ENCODE measurements around the gene ACTG1. TPM values are rescaled to one million over a fixed set of nuclear protein-coding genes. Genes with fewer than 3 reads are reported as not detected.

ACTG1 gene
- total and polyA plus RNA-seq, 2 of the 13 experiments (the other 11 are each of a cell fraction or from before 2014, with no cell fraction given) = 973 to 1,138 TPM

GRCh38 chr17:81553616-81554181, 41.1 kb upstream of the ACTG1 start:
- Histone ChIP-seq H3K9ac (ENCODE audit: insufficient read depth, low read depth, low read length) (peak overlapping the region; percentile 79; the same call in 1 of the 2 replicates), H3K36me3 (replicated peaks in 1 of 2; ENCODE audit: control insufficient read depth in 1 of 2, insufficient read depth in 2 of 2, low read length in 2 of 2) (peaks cover 15 to 29% of the 10 kb centered on the region in 2 experiments), H3K4me2 (ENCODE audit: low read depth, low read length) (peak overlapping the region; percentile 98), H3K79me2 (ENCODE audit: insufficient read depth, low read length) (peaks cover 10% of the 10 kb centered on the region), H2AFZ (ENCODE audit: low read length) (no peak overlapping the region), H3K9me3 (ENCODE audit: low read length) (no peaks in the 10 kb centered on the region), H4K20me1 (ENCODE audit: insufficient read depth, low read length) (peaks cover 4% of the 10 kb centered on the region; the same call in 1 of the 2 replicates), H3K27ac (ENCODE audit: extremely low read length, insufficient read depth, low read length) (peak overlapping the region; percentile 67), H3K4me3 (replicated peaks in 1 of 3; ENCODE audit: insufficient read depth in 1 of 3, low read depth in 2 of 3, low read length in 3 of 3) (peak overlapping the region; percentile 95 to 97 (median 96)), H3K27me3 (ENCODE audit: control insufficient read depth in 1 of 2, insufficient read depth in 2 of 2, low read length in 2 of 2) (no peaks in the 10 kb centered on the region; a peak in 1 of 5 replicates), H3K4me1 (ENCODE audit: insufficient read depth, low read length) (peaks cover 50% of the 10 kb centered on the region)
- ChIA-PET CTCF (ENCODE audit: low intra/inter-chr PET ratio, low total read pairs) (no interaction called here), POLR2A (no interaction called here)
- WGBS (ENCODE audit: low lambda C conversion rate) = 73% methylated on average over 23 of the region's 24 CpGs
- intact Hi-C loops (cut with micrococcal nuclease; ENCODE audit: unreplicated experiment) (loop anchor here (2.0 kb wide), 1 partner anchor 23 kb away; no protein-coding TSS in a partner anchor), in situ Hi-C loops (cut with HindIII; ENCODE audit: extremely low pct_ligation_motif_present, low pct_unique_long_range_greater_than_20kb) (no loop called here)
- DNase-seq (ENCODE audit: low spot score) (no peak), FAIRE-seq (no peak), ATAC-seq (peak; percentile 0; the same call in 2 of the 3 replicates)
- BruUV-seq (replicated peaks) = no TSS peak
- TF ChIP-seq, protein P1, sequence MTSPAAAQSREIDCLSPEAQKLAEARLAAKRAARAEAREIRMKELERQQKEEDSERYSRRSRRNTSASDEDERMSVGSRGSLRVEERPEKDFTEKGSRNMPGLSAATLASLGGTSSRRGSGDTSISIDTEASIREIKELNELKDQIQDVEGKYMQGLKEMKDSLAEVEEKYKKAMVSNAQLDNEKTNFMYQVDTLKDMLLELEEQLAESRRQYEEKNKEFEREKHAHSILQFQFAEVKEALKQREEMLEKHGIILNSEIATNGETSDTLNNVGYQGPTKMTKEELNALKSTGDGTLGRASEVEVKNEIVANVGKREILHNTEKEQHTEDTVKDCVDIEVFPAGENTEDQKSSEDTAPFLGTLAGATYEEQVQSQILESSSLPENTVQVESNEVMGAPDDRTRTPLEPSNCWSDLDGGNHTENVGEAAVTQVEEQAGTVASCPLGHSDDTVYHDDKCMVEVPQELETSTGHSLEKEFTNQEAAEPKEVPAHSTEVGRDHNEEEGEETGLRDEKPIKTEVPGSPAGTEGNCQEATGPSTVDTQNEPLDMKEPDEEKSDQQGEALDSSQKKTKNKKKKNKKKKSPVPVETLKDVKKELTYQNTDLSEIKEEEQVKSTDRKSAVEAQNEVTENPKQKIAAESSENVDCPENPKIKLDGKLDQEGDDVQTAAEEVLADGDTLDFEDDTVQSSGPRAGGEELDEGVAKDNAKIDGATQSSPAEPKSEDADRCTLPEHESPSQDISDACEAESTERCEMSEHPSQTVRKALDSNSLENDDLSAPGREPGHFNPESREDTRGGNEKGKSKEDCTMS (CRISPR knock-in tag; conservative IDR thresholded peaks at IDR 0.05) = no peak
- no peak for TF ChIP-seq LCORL (IDR thresholded peaks at IDR 0.05)
- no peak for TF ChIP-seq LCORL (CRISPR knock-in tag; IDR thresholded peaks at IDR 0.05)
- TF ChIP-seq ZNF124 (CRISPR knock-in tag; IDR thresholded peaks at IDR 0.05) = no peak
- TF ChIP-seq TBX2 (CRISPR knock-in tag; IDR thresholded peaks at IDR 0.05; ENCODE audit: borderline replicate concordance) = no peak
- TF ChIP-seq, protein P2, sequence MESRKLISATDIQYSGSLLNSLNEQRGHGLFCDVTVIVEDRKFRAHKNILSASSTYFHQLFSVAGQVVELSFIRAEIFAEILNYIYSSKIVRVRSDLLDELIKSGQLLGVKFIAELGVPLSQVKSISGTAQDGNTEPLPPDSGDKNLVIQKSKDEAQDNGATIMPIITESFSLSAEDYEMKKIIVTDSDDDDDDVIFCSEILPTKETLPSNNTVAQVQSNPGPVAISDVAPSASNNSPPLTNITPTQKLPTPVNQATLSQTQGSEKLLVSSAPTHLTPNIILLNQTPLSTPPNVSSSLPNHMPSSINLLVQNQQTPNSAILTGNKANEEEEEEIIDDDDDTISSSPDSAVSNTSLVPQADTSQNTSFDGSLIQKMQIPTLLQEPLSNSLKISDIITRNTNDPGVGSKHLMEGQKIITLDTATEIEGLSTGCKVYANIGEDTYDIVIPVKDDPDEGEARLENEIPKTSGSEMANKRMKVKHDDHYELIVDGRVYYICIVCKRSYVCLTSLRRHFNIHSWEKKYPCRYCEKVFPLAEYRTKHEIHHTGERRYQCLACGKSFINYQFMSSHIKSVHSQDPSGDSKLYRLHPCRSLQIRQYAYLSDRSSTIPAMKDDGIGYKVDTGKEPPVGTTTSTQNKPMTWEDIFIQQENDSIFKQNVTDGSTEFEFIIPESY (CRISPR knock-in tag; IDR thresholded peaks at IDR 0.05) = peak; percentile 55; the same call in 1 of the 2 replicates
- TF ChIP-seq, protein P3, sequence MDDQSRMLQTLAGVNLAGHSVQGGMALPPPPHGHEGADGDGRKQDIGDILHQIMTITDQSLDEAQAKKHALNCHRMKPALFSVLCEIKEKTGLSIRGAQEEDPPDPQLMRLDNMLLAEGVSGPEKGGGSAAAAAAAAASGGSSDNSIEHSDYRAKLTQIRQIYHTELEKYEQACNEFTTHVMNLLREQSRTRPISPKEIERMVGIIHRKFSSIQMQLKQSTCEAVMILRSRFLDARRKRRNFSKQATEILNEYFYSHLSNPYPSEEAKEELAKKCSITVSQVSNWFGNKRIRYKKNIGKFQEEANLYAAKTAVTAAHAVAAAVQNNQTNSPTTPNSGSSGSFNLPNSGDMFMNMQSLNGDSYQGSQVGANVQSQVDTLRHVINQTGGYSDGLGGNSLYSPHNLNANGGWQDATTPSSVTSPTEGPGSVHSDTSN (CRISPR knock-in tag; IDR thresholded peaks at IDR 0.05; ENCODE audit: borderline replicate concordance) = no peak
- TF ChIP-seq ELF1 (CRISPR knock-in tag; IDR thresholded peaks at IDR 0.05) = no peak
- no peak for TF ChIP-seq MTA3 (CRISPR knock-in tag; IDR thresholded peaks at IDR 0.05)
- no peak for TF ChIP-seq ZNF253 (CRISPR knock-in tag; IDR thresholded peaks at IDR 0.05; ENCODE audit: borderline replicate concordance)
- no peak for TF ChIP-seq ZNF547 (CRISPR knock-in tag; IDR thresholded peaks at IDR 0.05)
- TF ChIP-seq ZNF691 (CRISPR knock-in tag; IDR thresholded peaks at IDR 0.05; ENCODE audit: borderline replicate concordance, low read depth) = no peak
- TF ChIP-seq ZNF792 (CRISPR knock-in tag; IDR thresholded peaks at IDR 0.05) = no peak
- TF ChIP-seq HHEX (CRISPR knock-in tag; IDR thresholded peaks at IDR 0.05) = no peak
- TF ChIP-seq THRA (CRISPR knock-in tag; IDR thresholded peaks at IDR 0.05; ENCODE audit: borderline replicate concordance) = no peak
